MG63 (cell line): ENCODE results near the gene ACOT7. TPM values are rescaled to one million over a fixed set of nuclear protein-coding genes. Genes with fewer than 3 reads are reported as not detected.

ENCODE experiments used
- DNase-seq: peaks from one replicate; pipeline ENCODE4 v3.0.0-alpha.2; 2020
- H3K27me3 ChIP-seq: fragments of 250-450 bp; sonication (Bioruptor Pico); 2 replicates; pipeline ENCODE4 v1.5.1; 2020; ENCODE audit warnings: mild to moderate bottlenecking, moderate library complexity
- H3K36me3 ChIP-seq: fragments of 250-450 bp; sonication (Bioruptor Pico); 2 replicates; pipeline ENCODE4 v1.5.1; 2020; ENCODE audit warnings: mild to moderate bottlenecking, moderate library complexity
- H3K4me3 ChIP-seq: fragments of 250-450 bp; sonication (Bioruptor Pico); 2 replicates; pipeline ENCODE4 v1.5.1; 2020; ENCODE audit warnings: mild to moderate bottlenecking, moderate library complexity
- H3K9me3 ChIP-seq: fragments of 250-450 bp; sonication (Bioruptor Pico); 2 replicates; pipeline ENCODE4 v1.5.1; 2020; ENCODE audit warnings: mild to moderate bottlenecking, moderate library complexity
- total RNA-seq: library from RNA; depleted of rRNA; stranded (reverse); fragments of >200 nt; shearing (Covaris generic); gene quantifications from 2 replicates; pipeline ENCODE4 v1.2.3, GENCODE V29; 2014; ENCODE audit warnings: low replicate concordance

ACOT7 gene
- total RNA-seq, 1 experiment from 2014 or later = 91.4 TPM

GRCh38 chr1:6279066-6279465 is 114.5 kb downstream of the ACOT7 start:
- H3K27me3 ChIP-seq = no peaks in the 10 kb centered on the region
- no peaks in the 10 kb centered on the region; the same call in 1 of the 2 replicates for H3K36me3 ChIP-seq
- H3K4me3 ChIP-seq = no peak overlapping the region
- no peaks in the 10 kb centered on the region for H3K9me3 ChIP-seq
- DNase-seq = no peak

- H3K9me3 ChIP-seq = no peaks in the 10 kb centered on the region
- no peaks in the 10 kb centered on the region for H3K27me3 ChIP-seq
- H3K4me3 ChIP-seq = no peak overlapping the region
- no peak for DNase-seq
- peaks cover under 1% of the 10 kb centered on the region; the same call in 1 of the 2 replicates for H3K36me3 ChIP-seq
Measured at GRCh38 chr1:6278263-6278662, 115.3 kb downstream of the ACOT7 start.

GRCh38 chr1:6276811-6277555 is 116.6 kb downstream of the ACOT7 start:
- Histone ChIP-seq H3K9me3 (no peaks in the 10 kb centered on the region), H3K27me3 (no peaks in the 10 kb centered on the region), H3K36me3 (peaks cover 2% of the 10 kb centered on the region; the same call in 1 of the 2 replicates), H3K4me3 (no peak overlapping the region)
- DNase-seq = no peak

GRCh38 chr1:6275826-6276782 is 117.5 kb downstream of the ACOT7 start:
- no peak for DNase-seq
- H3K36me3 ChIP-seq = peaks cover 2% of the 10 kb centered on the region; the same call in 1 of the 2 replicates
- H3K27me3 ChIP-seq = no peaks in the 10 kb centered on the region
- no peak overlapping the region for H3K4me3 ChIP-seq
- H3K9me3 ChIP-seq = no peaks in the 10 kb centered on the region

- DNase-seq = no peak
- H3K27me3 ChIP-seq = no peaks in the 10 kb centered on the region
- no peaks in the 10 kb centered on the region for H3K9me3 ChIP-seq
- 0 out of 2 replicates have a peak, but pooled peaks cover 2% of the 10 kb centered on the region for H3K36me3 ChIP-seq
- no peak overlapping the region for H3K4me3 ChIP-seq
Measured at GRCh38 chr1:6274622-6275139, 118.9 kb downstream of the ACOT7 start.

- no peak for DNase-seq
- Histone ChIP-seq H3K27me3 (no peaks in the 10 kb centered on the region), H3K4me3 (no peak overlapping the region), H3K9me3 (no peaks in the 10 kb centered on the region), H3K36me3 (0 out of 2 replicates have a peak, but pooled peaks cover 2% of the 10 kb centered on the region)
Measured at GRCh38 chr1:6274102-6274501, 119.5 kb downstream of the ACOT7 start.

- peak; percentile 54 for DNase-seq
- Histone ChIP-seq H3K36me3 (0 out of 2 replicates have a peak, but pooled peaks cover 2% of the 10 kb centered on the region), H3K4me3 (no peak overlapping the region), H3K9me3 (no peaks in the 10 kb centered on the region), H3K27me3 (no peaks in the 10 kb centered on the region)
Measured at GRCh38 chr1:6273380-6273891, 120.1 kb downstream of the ACOT7 start.

- no peaks in the 10 kb centered on the region for H3K27me3 ChIP-seq
- H3K9me3 ChIP-seq = no peaks in the 10 kb centered on the region
- H3K36me3 ChIP-seq = 0 out of 2 replicates have a peak, but pooled peaks cover 2% of the 10 kb centered on the region
- DNase-seq = no peak
- no peak overlapping the region for H3K4me3 ChIP-seq
Measured at GRCh38 chr1:6272868-6273267, 120.7 kb downstream of the ACOT7 start.

- DNase-seq = no peak
- Histone ChIP-seq H3K4me3 (no peak overlapping the region), H3K9me3 (no peaks in the 10 kb centered on the region), H3K36me3 (0 out of 2 replicates have a peak, but pooled peaks cover 2% of the 10 kb centered on the region), H3K27me3 (no peaks in the 10 kb centered on the region)
Measured at GRCh38 chr1:6272452-6272851, 121.1 kb downstream of the ACOT7 start.

GRCh38 chr1:6271554-6271953 is 122.0 kb downstream of the ACOT7 start:
- Histone ChIP-seq H3K9me3 (no peaks in the 10 kb centered on the region), H3K4me3 (no peak overlapping the region), H3K27me3 (no peaks in the 10 kb centered on the region), H3K36me3 (0 out of 2 replicates have a peak, but pooled peaks cover 2% of the 10 kb centered on the region)
- DNase-seq = no peak

- Histone ChIP-seq H3K9me3 (no peaks in the 10 kb centered on the region), H3K36me3 (0 out of 2 replicates have a peak, but pooled peaks cover 2% of the 10 kb centered on the region), H3K4me3 (no peak overlapping the region), H3K27me3 (no peaks in the 10 kb centered on the region)
- no peak for DNase-seq
Measured at GRCh38 chr1:6271006-6271405, 122.6 kb downstream of the ACOT7 start.

GRCh38 chr1:6270401-6270800 is 123.2 kb downstream of the ACOT7 start:
- no peaks in the 10 kb centered on the region for H3K9me3 ChIP-seq
- no peak for DNase-seq
- no peaks in the 10 kb centered on the region for H3K27me3 ChIP-seq
- H3K4me3 ChIP-seq = no peak overlapping the region
- H3K36me3 ChIP-seq = 0 out of 2 replicates have a peak, but pooled peaks cover 2% of the 10 kb centered on the region

- Histone ChIP-seq H3K9me3 (no peaks in the 10 kb centered on the region), H3K4me3 (no peak overlapping the region), H3K36me3 (0 out of 2 replicates have a peak, but pooled peaks cover 2% of the 10 kb centered on the region), H3K27me3 (no peaks in the 10 kb centered on the region)
- DNase-seq = no peak
Measured at GRCh38 chr1:6269720-6270400, 123.7 kb downstream of the ACOT7 start.

- no peak for DNase-seq
- H3K36me3 ChIP-seq = 0 out of 2 replicates have a peak, but pooled peaks cover 2% of the 10 kb centered on the region
- no peaks in the 10 kb centered on the region for H3K9me3 ChIP-seq
- no peaks in the 10 kb centered on the region for H3K27me3 ChIP-seq
- no peak overlapping the region for H3K4me3 ChIP-seq
Measured at GRCh38 chr1:6269296-6269695, 124.3 kb downstream of the ACOT7 start.

GRCh38 chr1:6268415-6268814 is 125.2 kb downstream of the ACOT7 start:
- H3K4me3 ChIP-seq = no peak overlapping the region
- H3K36me3 ChIP-seq = peaks cover 3% of the 10 kb centered on the region; the same call in 1 of the 2 replicates
- no peaks in the 10 kb centered on the region for H3K27me3 ChIP-seq
- no peak for DNase-seq
- no peaks in the 10 kb centered on the region for H3K9me3 ChIP-seq

GRCh38 chr1:6267686-6268322 is 125.8 kb downstream of the ACOT7 start:
- H3K9me3 ChIP-seq = no peaks in the 10 kb centered on the region
- H3K27me3 ChIP-seq = no peaks in the 10 kb centered on the region
- peak; percentile 79 for DNase-seq
- peaks cover 3% of the 10 kb centered on the region; the same call in 1 of the 2 replicates for H3K36me3 ChIP-seq
- no peak overlapping the region for H3K4me3 ChIP-seq
